GM04504 (cell line): ENCODE results near the gene C16orf78.

Experiments used
- DNase-seq: peaks from one replicate; pipeline ENCODE4 v3.0.0-alpha.2; 2012; ENCODE audit warnings: low read depth

The C16orf78 gene

GRCh38 chr16:49431591-49432290 is 58.1 kb downstream of the C16orf78 start:
- DNase-seq = no peak

- no peak for DNase-seq
Measured at GRCh38 chr16:49434733-49435132, 61.1 kb downstream of the C16orf78 start.

- no peak for DNase-seq
Measured at GRCh38 chr16:49436181-49436580, 62.6 kb downstream of the C16orf78 start.

- no peak for DNase-seq
Measured at GRCh38 chr16:49437344-49437743, 63.7 kb downstream of the C16orf78 start.

GRCh38 chr16:49439050-49439449 is 65.4 kb downstream of the C16orf78 start:
- no peak for DNase-seq

GRCh38 chr16:49439676-49440075 is 66.1 kb downstream of the C16orf78 start:
- no peak for DNase-seq

- DNase-seq = no peak
Measured at GRCh38 chr16:49440156-49441065, 66.8 kb downstream of the C16orf78 start.

GRCh38 chr16:49441366-49441780 is 67.8 kb downstream of the C16orf78 start:
- no peak for DNase-seq

GRCh38 chr16:49442805-49443204 is 69.2 kb downstream of the C16orf78 start:
- no peak for DNase-seq

GRCh38 chr16:49443576-49443975 is 70.0 kb downstream of the C16orf78 start:
- DNase-seq = no peak

- no peak for DNase-seq
Measured at GRCh38 chr16:49446805-49447204, 73.2 kb downstream of the C16orf78 start.
